Measurements from ENCODE around the gene COMTD1.

COMTD1 gene

GRCh38 chr10:75272896-75273295 lies 37.1 kb upstream of the COMTD1 start:
- TF ChIP-seq, protein P1, sequence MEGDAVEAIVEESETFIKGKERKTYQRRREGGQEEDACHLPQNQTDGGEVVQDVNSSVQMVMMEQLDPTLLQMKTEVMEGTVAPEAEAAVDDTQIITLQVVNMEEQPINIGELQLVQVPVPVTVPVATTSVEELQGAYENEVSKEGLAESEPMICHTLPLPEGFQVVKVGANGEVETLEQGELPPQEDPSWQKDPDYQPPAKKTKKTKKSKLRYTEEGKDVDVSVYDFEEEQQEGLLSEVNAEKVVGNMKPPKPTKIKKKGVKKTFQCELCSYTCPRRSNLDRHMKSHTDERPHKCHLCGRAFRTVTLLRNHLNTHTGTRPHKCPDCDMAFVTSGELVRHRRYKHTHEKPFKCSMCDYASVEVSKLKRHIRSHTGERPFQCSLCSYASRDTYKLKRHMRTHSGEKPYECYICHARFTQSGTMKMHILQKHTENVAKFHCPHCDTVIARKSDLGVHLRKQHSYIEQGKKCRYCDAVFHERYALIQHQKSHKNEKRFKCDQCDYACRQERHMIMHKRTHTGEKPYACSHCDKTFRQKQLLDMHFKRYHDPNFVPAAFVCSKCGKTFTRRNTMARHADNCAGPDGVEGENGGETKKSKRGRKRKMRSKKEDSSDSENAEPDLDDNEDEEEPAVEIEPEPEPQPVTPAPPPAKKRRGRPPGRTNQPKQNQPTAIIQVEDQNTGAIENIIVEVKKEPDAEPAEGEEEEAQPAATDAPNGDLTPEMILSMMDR (IDR thresholded peaks at IDR 0.05; ENCODE audit: low read depth, low read length): no peak

GRCh38 chr10:75272094-75272493 lies 36.3 kb upstream of the COMTD1 start:
- no peak for DNase-seq (ENCODE audit: extremely low read depth, low read depth)
- TF ChIP-seq, protein P1 (IDR thresholded peaks at IDR 0.05; ENCODE audit: low read depth, low read length): no peak

More at GRCh38 chr10:75272896-75273295, 37.1 kb upstream of the COMTD1 start:
- no peak for DNase-seq (ENCODE audit: extremely low read depth, low read depth)

GRCh38 chr10:75269605-75270004 lies 33.8 kb upstream of the COMTD1 start:
- TF ChIP-seq, protein P1 (IDR thresholded peaks at IDR 0.05; ENCODE audit: low read depth, low read length): no peak
- no peak for DNase-seq (ENCODE audit: extremely low read depth, low read depth)

DNA sequence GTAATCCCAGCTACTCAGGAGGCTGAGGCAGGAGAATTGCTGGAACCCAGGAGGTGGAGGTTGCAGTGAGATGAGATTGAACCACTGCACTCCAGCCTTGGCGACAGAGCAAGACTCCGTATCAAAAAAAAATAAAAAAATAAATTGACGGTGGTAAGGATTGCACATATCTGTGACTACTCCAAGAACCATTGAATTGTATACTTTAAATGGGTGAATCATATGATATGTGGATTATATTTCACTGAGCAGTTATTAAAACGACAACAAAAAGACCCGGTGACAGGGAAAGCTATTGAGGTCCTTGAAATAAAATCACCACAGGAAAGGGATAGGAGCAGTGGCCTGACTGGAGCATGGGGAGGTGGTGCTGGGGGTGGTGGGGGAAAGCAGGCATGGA lies 31.2 kb upstream of the COMTD1 start:
- DNase-seq (ENCODE audit: extremely low read depth, low read depth): no peak
- TF ChIP-seq, protein P1 (IDR thresholded peaks at IDR 0.05; ENCODE audit: low read depth, low read length): no peak

GRCh38 chr10:75265856-75266255 lies 30.1 kb upstream of the COMTD1 start:
- no peak for DNase-seq (ENCODE audit: extremely low read depth, low read depth)
- TF ChIP-seq, protein P1 (IDR thresholded peaks at IDR 0.05; ENCODE audit: low read depth, low read length): no peak

- TF ChIP-seq, protein P1 (IDR thresholded peaks at IDR 0.05; ENCODE audit: low read depth, low read length): no peak
Observed at GRCh38 chr10:75263806-75264205, 28.0 kb upstream of the COMTD1 start.

DNA sequence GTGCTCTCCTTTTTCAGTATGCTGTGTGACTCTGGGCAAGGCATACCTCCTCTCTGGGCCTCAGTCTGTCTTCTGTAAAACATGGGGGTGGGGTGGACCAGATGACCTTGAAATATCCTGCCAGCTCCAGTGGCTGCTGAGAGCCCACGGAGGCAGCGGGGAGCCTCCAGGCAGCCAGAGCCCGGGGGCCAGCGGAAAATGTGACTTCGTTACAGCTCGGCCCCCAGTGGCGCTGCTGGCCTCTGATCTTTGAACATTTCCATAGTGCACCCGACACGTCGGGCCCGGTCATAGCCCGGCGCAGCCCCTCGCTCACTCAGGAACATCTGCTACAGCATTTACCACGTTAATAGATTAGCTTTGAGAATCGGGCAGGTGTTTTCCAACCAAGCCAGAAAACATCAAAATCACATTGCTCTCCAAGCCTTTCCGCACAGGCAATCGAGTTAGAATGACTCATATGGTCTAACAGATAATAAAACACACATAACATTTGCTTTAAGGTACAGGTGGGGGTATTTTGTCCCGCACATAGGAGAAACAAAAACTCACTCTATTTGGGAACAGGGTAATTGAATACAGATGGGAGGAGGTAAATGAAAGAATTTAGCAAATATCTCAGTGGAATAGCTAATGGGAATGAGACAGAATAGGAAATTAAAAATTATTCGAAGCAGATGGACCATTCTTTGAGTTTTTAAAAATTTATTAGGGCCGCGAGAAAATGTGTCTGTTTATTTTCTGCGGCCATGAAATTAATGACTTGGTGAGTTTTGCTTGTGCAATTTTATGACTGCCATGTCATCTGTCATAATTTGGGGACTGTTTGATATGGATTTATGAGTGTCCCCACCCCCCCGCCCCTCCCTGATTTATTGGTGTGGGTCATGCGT lies 26.3 kb upstream of the COMTD1 start:
- no peak for DNase-seq (ENCODE audit: extremely low read depth, low read depth)
- TF ChIP-seq, protein P1 (IDR thresholded peaks at IDR 0.05; ENCODE audit: low read depth, low read length): no peak

More at GRCh38 chr10:75263806-75264205, 28.0 kb upstream of the COMTD1 start:
- DNase-seq (ENCODE audit: extremely low read depth, low read depth): no peak

Data from AG09319 (cell line).